HepG2 (cell line): ENCODE results near the gene TEX22. TPM values are rescaled to one million over a fixed set of nuclear protein-coding genes. Genes with fewer than 3 reads are reported as not detected.
A peak's percentile ranks its signal among the peaks of the same experiment; 100 is the strongest.

ENCODE experiments used
- HNF1B ChIP-seq: sonication (generic); formaldehyde crosslinking; IDR thresholded peaks from 2 replicates; pipeline ENCODE4 v1.5.1; 2020; ENCODE audit warnings: mild to moderate bottlenecking, moderate library complexity, missing genetic modification reagents
- HOXA5 ChIP-seq: sonication (generic); formaldehyde crosslinking; IDR thresholded peaks from 2 replicates; pipeline ENCODE4 v1.4.0; 2020; ENCODE audit warnings: missing genetic modification reagents
- RAD51 ChIP-seq: fragments of 450-650 bp; IDR thresholded peaks from 2 replicates; pipeline ENCODE4 v1.6.1; 2016; ENCODE audit warnings: borderline replicate concordance
- RBFOX2 ChIP-seq: fragments of 200-400 bp; formaldehyde crosslinking; IDR thresholded peaks from 2 replicates; pipeline ENCODE4 v1.6.1; 2017; ENCODE audit warnings: low read depth, mild to moderate bottlenecking, low read length
- ZBTB37 ChIP-seq: sonication (generic); formaldehyde crosslinking; IDR thresholded peaks from 2 replicates; pipeline ENCODE4 v1.4.0; 2020; ENCODE audit warnings: mild to moderate bottlenecking, missing genetic modification reagents
- ZGPAT ChIP-seq: IDR thresholded peaks from 2 replicates; pipeline ENCODE4 v1.6.1; 2016; ENCODE audit warnings: mild to moderate bottlenecking
- ZNF160 ChIP-seq: sonication (generic); formaldehyde crosslinking; IDR thresholded peaks from 2 replicates; pipeline ENCODE4 v1.8.0; 2022; ENCODE audit warnings: mild to moderate bottlenecking, inconsistent platforms, missing genetic modification reagents
- ZNF292 ChIP-seq: sonication (generic); formaldehyde crosslinking; IDR thresholded peaks from 2 replicates; pipeline ENCODE4 v1.8.1; 2022; ENCODE audit warnings: mild to moderate bottlenecking, low read depth, missing genetic modification reagents, borderline replicate concordance
- ZNF512 ChIP-seq: sonication (generic); formaldehyde crosslinking; IDR thresholded peaks from 2 replicates; pipeline ENCODE4 v1.4.0; 2020; ENCODE audit warnings: mild to moderate bottlenecking, missing genetic modification reagents
- ZNF598 ChIP-seq: sonication (generic); formaldehyde crosslinking; IDR thresholded peaks from 2 replicates; pipeline ENCODE4 v1.5.1; 2020; ENCODE audit warnings: mild to moderate bottlenecking, missing genetic modification reagents, borderline replicate concordance
- ZNF605 ChIP-seq: sonication (generic); formaldehyde crosslinking; IDR thresholded peaks from 2 replicates; pipeline ENCODE4 v1.8.0; 2022; ENCODE audit warnings: mild to moderate bottlenecking, missing genetic modification reagents
- ZNF644 ChIP-seq: IDR thresholded peaks from 2 replicates; pipeline ENCODE4 v1.6.1; 2016; ENCODE audit warnings: low read depth
- ZNF674 ChIP-seq: sonication (generic); formaldehyde crosslinking; IDR thresholded peaks from 2 replicates; pipeline ENCODE4 v1.5.0; 2020; ENCODE audit warnings: low read depth, mild to moderate bottlenecking, missing genetic modification reagents
- ZNF678 ChIP-seq: sonication (generic); formaldehyde crosslinking; IDR thresholded peaks from 2 replicates; pipeline ENCODE4 v1.4.0; 2020; ENCODE audit warnings: mild to moderate bottlenecking, missing genetic modification reagents
- ZNF749 ChIP-seq: sonication (generic); formaldehyde crosslinking; IDR thresholded peaks from 2 replicates; pipeline ENCODE4 v1.8.0; 2022; ENCODE audit warnings: mild to moderate bottlenecking, missing genetic modification reagents, moderate library complexity, borderline replicate concordance
- ZSCAN5A ChIP-seq: sonication (generic); formaldehyde crosslinking; IDR thresholded peaks from 2 replicates; pipeline ENCODE4 v1.8.0; 2022; ENCODE audit warnings: mild to moderate bottlenecking, missing genetic modification reagents, borderline replicate concordance
- polyA plus RNA-seq, 8 experiments: library from polyadenylated mRNA; depleted of rRNA in 3 of 8; stranded (reverse) in 7 of 8; unstranded in 1 of 8; fragments of >200 nt; fragmentation: Illumina TruSeq in 4 of 8; extraction: Trizol in 4 of 8; gene quantifications; 2 replicates each; pipeline versions ENCODE4 v1.2.1 to v1.2.3, GENCODE V29; 2011 to 2016; ENCODE audit warnings: low read depth in 4 of 8, missing spikeins in 1 of 8, mixed read lengths in 1 of 8; ENCODE audit not compliant: insufficient read depth in 1 of 8
- total RNA-seq, 5 experiments: library from RNA; depleted of rRNA; stranded (reverse); fragments of >200 nt; fragmentation: Illumina TruSeq; extraction: Trizol; gene quantifications; 2 replicates each; pipeline ENCODE4 v1.2.3, GENCODE V29; 2016; ENCODE audit warnings: low read depth in 1 of 5

The TEX22 gene
- total and polyA plus RNA-seq, 2 of the 13 experiments (the other 11 are each of a cell fraction or from before 2014, with no cell fraction given) = 0.07 to 0.27 TPM

- TF ChIP-seq ZNF512 (no peak), RAD51 (no peak), ZNF605 (peak; percentile 85; the same call in 1 of the 2 replicates), ZNF598 (CRISPR knock-in tag) (peak; percentile 87; the same call in 1 of the 2 replicates), ZSCAN5A (CRISPR knock-in tag) (peak; percentile 85), ZNF160 (CRISPR knock-in tag) (no peak), HOXA5 (CRISPR knock-in tag) (no peak), ZNF674 (peak; percentile 38; the same call in 1 of the 2 replicates), ZGPAT (peak; percentile 62; the same call in 1 of the 2 replicates), ZNF678 (peak; percentile 26; the same call in 1 of the 2 replicates), ZNF644 (no peak), HNF1B (CRISPR knock-in tag) (no peak; the same call in 1 of the 2 replicates), ZBTB37 (CRISPR knock-in tag) (no peak), ZNF749 (no peak), ZNF292 (CRISPR knock-in tag) (no peak), RBFOX2 (peak; percentile 80)
Observed at GRCh38 chr14:105419195-105420091, 21.1 kb downstream of the TEX22 start, which contains the start of gene MTA1 (continued).
